Left ventricle myocardium inferior (tissue), 1 donor: ENCODE results near the gene ITPR1. TPM values are rescaled to one million over a fixed set of nuclear protein-coding genes. Genes with fewer than 3 reads are reported as not detected.

ENCODE experiments used
- DNase-seq: peaks from one replicate; pipeline ENCODE4 v3.0.0-alpha.2; 2020
- H3K27ac ChIP-seq: fragments of 200-600 bp; replicated peaks from 2 replicates; pipeline ENCODE4 v1.8.0; 2021
- H3K27me3 ChIP-seq: fragments of 200-600 bp; 2 replicates; pipeline ENCODE4 v1.8.0; 2021; ENCODE audit warnings: low read depth
- H3K36me3 ChIP-seq: fragments of 200-600 bp; 2 replicates; pipeline ENCODE4 v1.8.0; 2021
- H3K4me1 ChIP-seq: fragments of 200-600 bp; 2 replicates; pipeline ENCODE4 v1.8.0; 2021
- H3K4me3 ChIP-seq: fragments of 200-600 bp; 2 replicates; pipeline ENCODE4 v1.8.0; 2021; ENCODE audit warnings: mild to moderate bottlenecking, moderate library complexity
- H3K9me3 ChIP-seq: fragments of 200-600 bp; replicated peaks from 2 replicates; pipeline ENCODE4 v1.8.0; 2021
- intact Hi-C: fragments of 100-400 bp; cut with micrococcal nuclease; formaldehyde crosslinking; loops from one replicate; pipeline ENCODE4 v1.11.0; 2022
- total RNA-seq: library from RNA; stranded (reverse); fragmentation: NEBNext Ultra II Directional; extraction: Animal tissue kit (Norgen Biotek cat#: 25700); gene quantifications from one replicate; pipeline ENCODE4 v1.2.1, GENCODE V29; 2021
- TF ChIP-seq, protein P1 (sequence below): fragments of 200-600 bp; IDR thresholded peaks from 2 replicates; pipeline ENCODE4 v1.8.0; 2021; ENCODE audit warnings: antibody characterized with exemption, mild to moderate bottlenecking, borderline replicate concordance
- donor health status: DM: no; HTN: yes; CAD: no; lungs with severe emphysema.

Gene ITPR1
- total RNA-seq, 1 donor from 2014 or later, result 29.0 TPM

DNA sequence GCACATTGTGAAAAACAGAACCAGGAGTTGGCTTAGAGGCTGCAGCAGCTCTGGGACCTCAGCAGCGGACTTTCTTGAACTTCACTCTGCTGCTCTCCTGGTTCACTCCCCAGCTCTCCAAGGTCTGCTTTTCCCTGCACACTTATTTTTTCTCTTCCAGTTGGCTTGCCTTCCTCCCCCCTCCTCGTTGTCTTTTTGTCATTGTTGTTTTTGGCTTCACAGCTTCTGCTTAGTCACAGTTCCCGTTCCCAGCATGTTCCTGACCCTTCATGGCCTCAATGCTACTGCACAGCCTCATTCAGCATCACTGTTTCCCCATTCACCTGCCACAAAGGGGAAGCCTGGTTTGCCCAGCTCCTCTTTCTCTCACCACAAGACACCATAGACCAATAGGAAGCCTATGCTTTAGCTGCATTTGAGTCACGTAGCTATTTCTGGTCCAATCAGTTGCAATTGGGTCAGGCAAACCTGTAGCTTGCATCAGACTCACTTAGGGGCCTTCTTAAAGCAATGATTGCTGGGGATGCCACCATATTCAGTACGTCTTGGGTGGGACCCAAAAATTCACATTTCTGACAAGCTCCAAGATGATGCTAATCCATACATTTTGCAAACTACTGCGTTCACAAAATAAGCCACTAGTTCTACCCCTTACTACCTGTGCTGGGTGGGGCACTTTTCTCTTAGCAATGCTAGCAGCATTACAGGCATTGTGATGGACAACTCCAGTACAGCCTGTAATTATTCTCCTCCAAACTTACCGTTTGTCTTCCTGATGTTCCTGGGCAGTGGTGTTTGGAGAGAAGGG is 18.3 kb upstream of the ITPR1 start:
- peaks cover 16% of the 10 kb centered on the region for H3K4me1 ChIP-seq
- peak overlapping the region; percentile 63 for H3K27ac ChIP-seq
- no peaks in the 10 kb centered on the region for H3K9me3 ChIP-seq
- no peak overlapping the region for H3K4me3 ChIP-seq
- intact Hi-C loops, result no loop called here
- no peaks in the 10 kb centered on the region for H3K36me3 ChIP-seq
- no peaks in the 10 kb centered on the region for H3K27me3 ChIP-seq
- TF ChIP-seq, protein P1, sequence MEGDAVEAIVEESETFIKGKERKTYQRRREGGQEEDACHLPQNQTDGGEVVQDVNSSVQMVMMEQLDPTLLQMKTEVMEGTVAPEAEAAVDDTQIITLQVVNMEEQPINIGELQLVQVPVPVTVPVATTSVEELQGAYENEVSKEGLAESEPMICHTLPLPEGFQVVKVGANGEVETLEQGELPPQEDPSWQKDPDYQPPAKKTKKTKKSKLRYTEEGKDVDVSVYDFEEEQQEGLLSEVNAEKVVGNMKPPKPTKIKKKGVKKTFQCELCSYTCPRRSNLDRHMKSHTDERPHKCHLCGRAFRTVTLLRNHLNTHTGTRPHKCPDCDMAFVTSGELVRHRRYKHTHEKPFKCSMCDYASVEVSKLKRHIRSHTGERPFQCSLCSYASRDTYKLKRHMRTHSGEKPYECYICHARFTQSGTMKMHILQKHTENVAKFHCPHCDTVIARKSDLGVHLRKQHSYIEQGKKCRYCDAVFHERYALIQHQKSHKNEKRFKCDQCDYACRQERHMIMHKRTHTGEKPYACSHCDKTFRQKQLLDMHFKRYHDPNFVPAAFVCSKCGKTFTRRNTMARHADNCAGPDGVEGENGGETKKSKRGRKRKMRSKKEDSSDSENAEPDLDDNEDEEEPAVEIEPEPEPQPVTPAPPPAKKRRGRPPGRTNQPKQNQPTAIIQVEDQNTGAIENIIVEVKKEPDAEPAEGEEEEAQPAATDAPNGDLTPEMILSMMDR, result no peak
- DNase-seq, result peak; percentile 26

DNA sequence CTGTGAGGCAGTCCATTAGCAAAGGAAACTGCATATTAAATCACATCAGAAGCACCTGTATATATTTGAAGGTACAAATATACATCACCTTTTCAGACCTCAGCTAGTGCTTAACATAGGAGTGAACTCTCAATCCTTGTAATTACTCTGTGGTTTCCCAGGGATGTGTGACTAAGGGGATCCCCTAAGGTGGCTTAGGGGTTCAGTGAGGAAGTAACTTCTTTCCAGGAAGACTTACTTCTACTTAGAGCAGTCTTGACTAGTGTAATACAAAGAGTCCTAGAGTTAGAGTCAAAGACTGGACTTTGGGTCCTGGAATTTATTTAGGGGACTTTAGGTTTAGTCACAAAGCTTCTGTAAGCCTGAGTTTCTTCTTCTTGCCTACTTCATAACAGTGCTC is 17.3 kb upstream of the ITPR1 start:
- DNase-seq, result no peak
- H3K36me3 ChIP-seq, result no peaks in the 10 kb centered on the region
- H3K4me1 ChIP-seq, result peaks cover 16% of the 10 kb centered on the region
- H3K9me3 ChIP-seq, result no peaks in the 10 kb centered on the region
- H3K4me3 ChIP-seq, result no peak overlapping the region
- peak overlapping the region; percentile 63 for H3K27ac ChIP-seq
- no peaks in the 10 kb centered on the region for H3K27me3 ChIP-seq
- TF ChIP-seq, protein P1, result no peak
- intact Hi-C loops, result no loop called here

DNA sequence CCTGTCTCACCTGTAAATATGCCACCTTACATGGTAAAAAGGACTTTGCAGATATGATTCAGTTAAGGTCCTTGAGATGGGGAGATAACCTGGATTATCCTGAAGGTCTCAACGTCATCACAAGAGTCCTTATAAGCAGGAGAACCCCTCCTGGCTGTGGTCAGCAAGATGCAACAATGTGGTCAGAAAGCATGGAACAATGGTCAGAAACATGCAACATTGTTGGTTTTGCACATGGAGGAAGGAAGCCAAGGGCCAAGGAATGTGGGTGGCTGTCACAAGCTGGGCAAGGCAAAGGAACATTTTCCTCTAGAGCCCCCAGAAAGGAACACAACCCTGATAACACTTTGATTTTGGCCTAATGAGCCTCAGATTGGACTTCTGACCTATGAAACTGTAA is 16.7 kb upstream of the ITPR1 start:
- Histone ChIP-seq H3K9me3 (no peaks in the 10 kb centered on the region), H3K36me3 (no peaks in the 10 kb centered on the region), H3K27ac (peak overlapping the region; percentile 63), H3K4me3 (no peak overlapping the region), H3K4me1 (peaks cover 16% of the 10 kb centered on the region), H3K27me3 (no peaks in the 10 kb centered on the region)
- TF ChIP-seq, protein P1, result no peak
- intact Hi-C loops, result no loop called here
- DNase-seq, result no peak

DNA sequence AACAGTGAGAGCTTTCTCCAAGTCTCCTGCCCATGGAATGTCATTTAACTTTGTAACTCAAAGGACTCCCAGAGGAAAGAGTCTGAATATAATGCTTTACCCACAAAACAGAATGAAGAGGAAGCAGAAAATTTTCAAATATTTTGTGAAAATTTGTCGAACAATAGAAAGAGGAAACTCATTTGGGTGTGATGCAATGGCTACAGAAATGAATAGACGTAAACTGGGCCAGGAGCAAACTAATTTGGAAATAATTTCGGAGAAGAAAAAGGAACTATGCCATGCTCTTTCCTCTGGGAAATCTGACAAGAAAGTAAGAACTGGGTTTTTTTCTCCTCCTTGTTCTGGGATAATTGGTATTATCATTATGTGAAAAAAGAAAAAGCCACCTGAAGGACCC is 14.9 kb upstream of the ITPR1 start:
- Histone ChIP-seq H3K4me1 (peaks cover 11% of the 10 kb centered on the region), H3K27me3 (no peaks in the 10 kb centered on the region), H3K27ac (peak overlapping the region; percentile 42), H3K9me3 (no peaks in the 10 kb centered on the region), H3K4me3 (no peak overlapping the region), H3K36me3 (no peaks in the 10 kb centered on the region)
- no peak for DNase-seq
- TF ChIP-seq, protein P1, result no peak
- intact Hi-C loops, result no loop called here

DNA sequence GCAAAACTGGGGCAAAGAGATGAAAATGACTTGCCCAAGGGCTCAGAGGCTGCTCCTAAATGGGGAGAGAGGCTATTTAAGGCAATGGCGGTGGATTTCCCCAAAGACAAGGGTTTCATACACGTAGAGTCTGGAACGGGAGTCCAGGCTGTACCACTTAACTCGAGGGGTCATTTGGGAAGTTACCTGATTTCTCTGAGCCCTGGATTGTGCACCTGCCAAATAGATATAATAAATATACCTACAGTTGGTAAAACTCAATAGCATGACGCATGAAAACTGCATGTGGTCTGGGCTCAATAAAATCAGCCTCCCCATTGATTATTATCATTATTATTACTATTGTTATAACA is 1.3 kb upstream of the ITPR1 start:
- peak overlapping the region; percentile 98 for H3K4me3 ChIP-seq
- peaks cover 54% of the 10 kb centered on the region for H3K4me1 ChIP-seq
- intact Hi-C loops, result loop anchor here (10.0 kb wide), 2 partner anchors 93 to 137 kb away; no protein-coding TSS in a partner anchor
- H3K36me3 ChIP-seq, result no peaks in the 10 kb centered on the region
- no peaks in the 10 kb centered on the region for H3K27me3 ChIP-seq
- H3K27ac ChIP-seq, result peak overlapping the region; percentile 95
- H3K9me3 ChIP-seq, result no peaks in the 10 kb centered on the region
- DNase-seq, result no peak
- TF ChIP-seq, protein P1, result no peak
